Vagina (tissue), 2 donors: ENCODE measurements around the gene MGAT3. TPM values are rescaled to one million over a fixed set of nuclear protein-coding genes. Genes with fewer than 3 reads are reported as not detected.

Experiments
- DNase-seq, 2 donors: peaks; one replicate each; pipeline ENCODE4 v3.0.0-alpha.2; 2017; ENCODE audit errors: extremely low spot score in 2 of 2
- H3K27ac ChIP-seq: fragments of 200-600 bp; sonication (generic); one replicate; pipeline ENCODE4 v1.5.1; 2019
- H3K27me3 ChIP-seq: fragments of 200-600 bp; sonication (generic); one replicate; pipeline ENCODE4 v1.5.1; 2019
- H3K36me3 ChIP-seq, 2 donors: fragments of 200-600 bp; sonication (generic); one replicate each; pipeline ENCODE4 v1.5.1; 2017 to 2019
- H3K4me1 ChIP-seq: fragments of 200-600 bp; sonication (generic); one replicate; pipeline ENCODE4 v1.5.1; 2019
- H3K4me3 ChIP-seq, 2 donors: fragments of 200-600 bp; sonication (generic); 1 replicate in 1 of 2; 2 replicates in 1 of 2; pipeline ENCODE4 v1.5.1; 2016 to 2019
- H3K9me3 ChIP-seq: fragments of 200-600 bp; sonication (generic); one replicate; pipeline ENCODE4 v1.5.1; 2019
- CTCF ChIP-seq, 3 experiments: fragments of 450-650 bp in 2 of 3; fragments of 200-600 bp in 1 of 3; sonication (generic) in 1 of 3; IDR thresholded peaks; one replicate each; pipeline ENCODE4 v1.5.1; 2017 to 2019; ENCODE audit warnings: antibody characterized with exemption in 3 of 3, mild to moderate bottlenecking in 2 of 3, moderate library complexity in 2 of 3
- POLR2A ChIP-seq, 2 donors: fragments of 450-650 bp; IDR thresholded peaks; one replicate each; pipeline ENCODE4 v1.6.1; 2017; ENCODE audit warnings: antibody characterized with exemption in 2 of 2, mild to moderate bottlenecking in 2 of 2, moderate library complexity in 2 of 2
- POLR2AphosphoS5 ChIP-seq, 2 donors: sonication (generic); formaldehyde crosslinking; IDR thresholded peaks; one replicate each; pipeline ENCODE4 v1.9.0; 2017; ENCODE audit warnings: antibody characterized with exemption in 2 of 2, mild to moderate bottlenecking in 2 of 2, low read depth in 1 of 2; ENCODE audit not compliant: insufficient read depth in 1 of 2
- intact Hi-C: fragments of 100-400 bp; cut with DNase I; formaldehyde crosslinking; loops from one replicate; pipeline ENCODE4 v1.15.1; 2023
- total RNA-seq: library from RNA; depleted of rRNA; stranded (reverse); fragments of >200 nt; gene quantifications from one replicate; pipeline ENCODE4 v1.2.3, GENCODE V29; 2016

Gene MGAT3
- total RNA-seq, 1 donor from 2014 or later: 0.98 TPM

GRCh38 chr22:39462443-39463221 is 5.8 kb downstream of the MGAT3 start:
- H3K27ac ChIP-seq: peak overlapping the region; percentile 60

GRCh38 chr22:39463277-39463676 is 6.5 kb downstream of the MGAT3 start:
- intact Hi-C loops: no loop called here
- Histone ChIP-seq H3K27me3 (no peaks in the 10 kb centered on the region), H3K4me3 (no peak overlapping the region), H3K9me3 (no peaks in the 10 kb centered on the region), H3K36me3 (no peaks in the 10 kb centered on the region), H3K27ac (peak overlapping the region; percentile 60), H3K4me1 (peaks cover 16% of the 10 kb centered on the region)
- DNase-seq: no peak
- TF ChIP-seq CTCF (IDR thresholded peaks at IDR 0.05) (no peak), POLR2AphosphoS5 (IDR thresholded peaks at IDR 0.05; ENCODE audit: insufficient read depth in 1 of 2, low read depth in 1 of 2) (no peak), POLR2A (IDR thresholded peaks at IDR 0.05) (no peak)

More at GRCh38 chr22:39462443-39463221, 5.8 kb downstream of the MGAT3 start:
- H3K9me3 ChIP-seq: no peaks in the 10 kb centered on the region
- H3K4me3 ChIP-seq: no peak overlapping the region
- no peaks in the 10 kb centered on the region for H3K36me3 ChIP-seq
- H3K27me3 ChIP-seq: no peaks in the 10 kb centered on the region
- H3K4me1 ChIP-seq: peaks cover 20% of the 10 kb centered on the region
- DNase-seq: no peak
- intact Hi-C loops: no loop called here
- TF ChIP-seq POLR2A (IDR thresholded peaks at IDR 0.05): no peak
- TF ChIP-seq POLR2AphosphoS5 (IDR thresholded peaks at IDR 0.05; ENCODE audit: insufficient read depth in 1 of 2, low read depth in 1 of 2): peak in 1 of 2 donors; percentile 21

- H3K9me3 ChIP-seq: no peaks in the 10 kb centered on the region
- intact Hi-C loops: no loop called here
- H3K27ac ChIP-seq: peak overlapping the region; percentile 60
- H3K36me3 ChIP-seq: no peaks in the 10 kb centered on the region
- DNase-seq: no peak
- no peaks in the 10 kb centered on the region for H3K27me3 ChIP-seq
- TF ChIP-seq POLR2AphosphoS5 (IDR thresholded peaks at IDR 0.05; ENCODE audit: insufficient read depth in 1 of 2, low read depth in 1 of 2) (no peak), CTCF (IDR thresholded peaks at IDR 0.05) (no peak), POLR2A (IDR thresholded peaks at IDR 0.05) (no peak)
- H3K4me1 ChIP-seq: peaks cover 14% of the 10 kb centered on the region
- H3K4me3 ChIP-seq: no peak overlapping the region
Measured at GRCh38 chr22:39463931-39464390, 7.1 kb downstream of the MGAT3 start.

GRCh38 chr22:39466228-39467006 is 9.6 kb downstream of the MGAT3 start:
- Histone ChIP-seq H3K4me1 (peaks cover 35% of the 10 kb centered on the region), H3K27me3 (no peaks in the 10 kb centered on the region), H3K4me3 (no peak overlapping the region), H3K27ac (no peak overlapping the region), H3K9me3 (no peaks in the 10 kb centered on the region), H3K36me3 (no peaks in the 10 kb centered on the region)
- intact Hi-C loops: no loop called here
- TF ChIP-seq POLR2AphosphoS5 (IDR thresholded peaks at IDR 0.05; ENCODE audit: insufficient read depth in 1 of 2, low read depth in 1 of 2) (no peak), CTCF (IDR thresholded peaks at IDR 0.05) (no peak), POLR2A (IDR thresholded peaks at IDR 0.05) (no peak)
- no peak for DNase-seq

GRCh38 chr22:39467390-39467895 is 10.6 kb downstream of the MGAT3 start:
- Histone ChIP-seq H3K27ac (no peak overlapping the region), H3K4me3 (no peak overlapping the region), H3K36me3 (no peaks in the 10 kb centered on the region), H3K4me1 (peaks cover 42% of the 10 kb centered on the region), H3K9me3 (no peaks in the 10 kb centered on the region), H3K27me3 (no peaks in the 10 kb centered on the region)
- no peak for DNase-seq
- TF ChIP-seq POLR2A (IDR thresholded peaks at IDR 0.05) (no peak), POLR2AphosphoS5 (IDR thresholded peaks at IDR 0.05; ENCODE audit: insufficient read depth in 1 of 2, low read depth in 1 of 2) (no peak), CTCF (IDR thresholded peaks at IDR 0.05) (no peak)
- intact Hi-C loops: no loop called here
